GM20000 (cell line): ENCODE results near the gene LRRC15.

Experiments used
- DNase-seq: peaks from one replicate; pipeline ENCODE4 v3.0.0; 2012; ENCODE audit warnings: low spot score
- CTCF ChIP-seq: IDR thresholded peaks from 2 replicates; pipeline ENCODE4 v1.5.1; 2012; ENCODE audit warnings: mild to moderate bottlenecking, control low read depth; ENCODE audit errors: extremely low read depth, missing control alignments

LRRC15 gene

GRCh38 chr3:194312186-194312742 lies 57.3 kb downstream of the LRRC15 start:
- DNase-seq = no peak
- no peak for TF ChIP-seq CTCF

- no peak for DNase-seq
- TF ChIP-seq CTCF = no peak
Observed at GRCh38 chr3:194311000-194311399, 58.5 kb downstream of the LRRC15 start.

- no peak for TF ChIP-seq CTCF
- DNase-seq = no peak
Observed at GRCh38 chr3:194310060-194310835, 59.3 kb downstream of the LRRC15 start.

- no peak for DNase-seq
- no peak for TF ChIP-seq CTCF
Observed at GRCh38 chr3:194308601-194309449, 60.7 kb downstream of the LRRC15 start.

- TF ChIP-seq CTCF = no peak
- DNase-seq = no peak
Observed at GRCh38 chr3:194307849-194308248, 61.7 kb downstream of the LRRC15 start.

GRCh38 chr3:194306771-194307640 lies 62.5 kb downstream of the LRRC15 start:
- DNase-seq = peak; percentile 61
- TF ChIP-seq CTCF = no peak
